ENCODE measurements around the gene CFAP410. TPM values are rescaled to one million over a fixed set of nuclear protein-coding genes. Genes with fewer than 3 reads are reported as not detected.

CFAP410 gene
- total RNA-seq, 1 donor = 9.5 TPM

GRCh38 chr21:44375761-44376241 is 36.6 kb upstream of the CFAP410 start:
- TF ChIP-seq CTCF (IDR thresholded peaks at IDR 0.05; ENCODE audit: insufficient read depth, low read depth, low read length) = no peak
- H3K4me3 ChIP-seq (ENCODE audit: low read depth, low read length) = no peak overlapping the region
- DNase-seq (ENCODE audit: low read depth) = no peak

DNA sequence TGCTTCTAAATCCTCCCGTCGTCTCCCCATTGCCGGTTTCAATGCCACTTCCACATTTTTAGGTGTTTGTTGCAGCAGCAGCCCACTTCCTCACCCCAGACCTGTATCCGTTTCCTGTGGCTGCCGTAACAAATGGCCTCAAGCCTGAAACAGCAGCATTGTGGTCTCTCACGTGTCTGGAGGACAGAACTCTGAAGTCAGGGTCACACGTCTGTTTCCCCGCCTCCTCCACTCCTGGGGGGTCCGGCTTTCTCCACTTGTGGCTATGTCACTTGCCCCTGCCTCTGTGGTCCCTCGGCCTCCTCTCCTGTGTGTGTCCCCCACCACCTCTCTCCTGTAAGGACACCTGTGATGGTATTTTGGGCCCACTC is 36.1 kb upstream of the CFAP410 start:
- H3K4me3 ChIP-seq (ENCODE audit: low read depth, low read length) = no peak overlapping the region
- DNase-seq (ENCODE audit: low read depth) = no peak
- no peak for TF ChIP-seq CTCF (IDR thresholded peaks at IDR 0.05; ENCODE audit: insufficient read depth, low read depth, low read length)

GRCh38 chr21:44374601-44375280 is 35.6 kb upstream of the CFAP410 start:
- TF ChIP-seq CTCF (IDR thresholded peaks at IDR 0.05; ENCODE audit: insufficient read depth, low read depth, low read length) = no peak
- no peak overlapping the region for H3K4me3 ChIP-seq (ENCODE audit: low read depth, low read length)
- no peak for DNase-seq (ENCODE audit: low read depth)

DNA sequence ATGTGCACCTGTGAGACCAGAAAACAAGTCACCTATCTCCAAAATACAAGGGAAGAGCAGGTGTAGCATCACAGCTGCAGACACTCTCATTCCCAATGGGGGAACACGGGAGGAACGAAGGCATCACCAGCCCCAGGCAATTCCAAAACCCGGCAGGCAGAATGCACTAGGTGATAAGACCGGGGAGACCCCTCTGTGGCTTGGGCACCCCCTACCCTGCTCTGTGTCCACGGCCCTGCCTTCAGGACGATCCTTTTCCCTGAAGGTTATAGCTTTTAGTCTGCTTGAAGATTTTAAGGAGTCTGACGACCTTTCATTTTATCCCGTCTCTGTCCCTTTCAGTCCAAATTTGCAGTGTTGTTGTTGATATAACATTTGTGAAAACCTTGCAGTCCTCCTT is 33.4 kb upstream of the CFAP410 start:
- no peak for DNase-seq (ENCODE audit: low read depth)
- no peak overlapping the region for H3K4me3 ChIP-seq (ENCODE audit: low read depth, low read length)
- TF ChIP-seq CTCF (IDR thresholded peaks at IDR 0.05; ENCODE audit: insufficient read depth, low read depth, low read length) = no peak

GRCh38 chr21:44371596-44371995 is 32.4 kb upstream of the CFAP410 start:
- no peak for TF ChIP-seq CTCF (IDR thresholded peaks at IDR 0.05; ENCODE audit: insufficient read depth, low read depth, low read length)
- DNase-seq (ENCODE audit: low read depth) = no peak
- H3K4me3 ChIP-seq (ENCODE audit: low read depth, low read length) = no peak overlapping the region

DNA sequence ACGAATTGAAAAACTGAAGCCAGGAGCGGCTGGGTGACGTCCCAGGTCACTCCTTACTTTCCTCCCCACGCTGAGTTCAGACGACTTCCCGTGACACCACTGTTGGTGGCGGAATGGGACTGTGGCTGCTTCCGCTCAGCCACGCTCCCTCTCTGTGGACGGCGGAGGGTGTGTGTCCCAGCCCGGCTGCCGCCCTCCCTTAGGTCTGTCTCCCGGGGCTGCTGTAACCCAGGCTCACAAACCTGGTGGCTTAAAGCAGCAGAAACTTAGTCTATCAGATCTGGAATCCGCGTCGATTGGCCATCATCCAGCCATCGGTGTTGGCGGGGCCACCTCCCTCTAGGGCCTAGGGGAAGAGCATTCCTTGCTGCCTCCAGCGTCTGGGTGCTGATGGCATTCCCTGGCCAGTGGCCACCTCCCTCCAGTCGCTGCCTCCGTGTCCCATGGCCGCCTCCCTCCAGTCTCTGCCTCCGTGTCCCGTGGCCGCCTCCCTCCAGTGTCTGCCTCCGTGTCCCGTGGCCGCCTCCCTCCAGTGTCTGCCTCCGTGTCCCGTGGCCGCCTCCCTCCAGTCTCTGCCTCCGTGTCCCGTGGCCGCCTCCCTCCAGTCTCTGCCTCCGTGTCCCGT is 31.7 kb upstream of the CFAP410 start:
- no peak for DNase-seq (ENCODE audit: low read depth)
- no peak overlapping the region for H3K4me3 ChIP-seq (ENCODE audit: low read depth, low read length)
- TF ChIP-seq CTCF (IDR thresholded peaks at IDR 0.05; ENCODE audit: insufficient read depth, low read depth, low read length) = no peak

All from fibroblast of villous mesenchyme (primary cell).